G401 (cell line): ENCODE data around the gene RAMP1. TPM values are rescaled to one million over a fixed set of nuclear protein-coding genes. Genes with fewer than 3 reads are reported as not detected.
A peak's percentile ranks its signal among the peaks of the same experiment; 100 is the strongest.

Experiments
- DNase-seq: peaks from one replicate; pipeline ENCODE4 v3.0.0-alpha.2; 2015; ENCODE audit warnings: low spot score
- in situ Hi-C: cut with HindIII; loops from 2 replicates; pipeline ENCODE4 v1.10.0; 2016; ENCODE audit warnings: low sequenced_read_pairs, mixed read lengths
- total RNA-seq: library from RNA; depleted of rRNA; stranded (reverse); fragments of >200 nt; shearing (Covaris generic); gene quantifications from 2 replicates; pipeline ENCODE4 v1.2.3, GENCODE V29; 2014

The RAMP1 gene
- total RNA-seq, 1 experiment from 2014 or later: not detected

GRCh38 chr2:237888389-237888788, 29.0 kb downstream of the RAMP1 start:
- no peak for DNase-seq
- in situ Hi-C loops: no loop called here

DNA sequence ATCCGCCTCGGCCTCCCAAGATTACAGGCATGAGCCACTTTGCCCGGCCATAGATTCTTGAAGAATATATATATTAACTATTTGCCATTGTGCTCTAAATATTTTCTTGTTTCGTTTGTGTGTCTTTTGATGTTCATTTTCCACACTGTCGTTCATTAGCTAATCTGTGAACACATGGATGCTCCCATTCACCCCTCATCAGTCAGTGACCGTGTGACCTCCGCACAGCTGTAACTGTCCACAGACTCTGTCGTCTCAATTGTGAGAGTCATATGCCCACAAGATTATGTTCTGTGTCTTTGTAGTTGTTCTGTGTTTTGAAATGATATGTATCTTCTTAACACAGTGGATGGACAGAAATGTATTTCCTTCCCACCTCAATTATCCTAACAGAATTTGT, 29.6 kb downstream of the RAMP1 start:
- in situ Hi-C loops: no loop called here
- DNase-seq: no peak

GRCh38 chr2:237889811-237890210, 30.4 kb downstream of the RAMP1 start:
- in situ Hi-C loops: no loop called here
- DNase-seq: no peak

- DNase-seq: no peak
- in situ Hi-C loops: no loop called here
These were observed 33.1 kb downstream of the RAMP1 start for GRCh38 chr2:237892478-237892877.

DNA sequence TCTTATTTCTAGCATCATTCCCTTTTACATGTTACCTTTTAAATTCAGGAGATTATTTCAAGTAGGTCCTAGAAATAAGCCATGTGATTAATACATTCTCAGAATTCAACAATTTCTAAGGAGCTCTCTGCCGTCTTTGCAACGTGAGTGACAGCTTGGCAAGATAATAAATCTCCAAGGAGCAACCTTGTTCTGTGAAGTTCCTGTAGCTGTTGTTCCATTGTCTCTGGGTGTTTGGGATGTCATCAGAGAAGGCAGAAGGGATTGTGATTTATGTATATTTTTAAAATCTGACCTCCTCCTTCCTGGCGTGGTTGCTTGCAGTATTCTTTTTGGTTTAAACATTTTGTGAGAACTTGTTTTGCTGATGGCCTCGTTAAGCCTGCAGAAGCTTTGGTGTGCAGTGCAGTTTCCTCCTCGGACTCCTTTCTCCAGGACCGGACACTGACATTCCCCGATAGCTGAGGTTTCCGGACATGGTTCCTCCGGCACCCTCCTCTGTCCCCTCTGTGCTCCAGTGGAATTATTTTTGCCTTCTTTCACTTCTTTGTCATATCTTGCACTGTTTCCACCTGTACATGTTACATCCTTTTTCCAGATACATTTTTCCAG, 33.7 kb downstream of the RAMP1 start:
- no peak for DNase-seq
- in situ Hi-C loops: no loop called here

GRCh38 chr2:237894396-237894979, 35.1 kb downstream of the RAMP1 start:
- in situ Hi-C loops: no loop called here

DNA sequence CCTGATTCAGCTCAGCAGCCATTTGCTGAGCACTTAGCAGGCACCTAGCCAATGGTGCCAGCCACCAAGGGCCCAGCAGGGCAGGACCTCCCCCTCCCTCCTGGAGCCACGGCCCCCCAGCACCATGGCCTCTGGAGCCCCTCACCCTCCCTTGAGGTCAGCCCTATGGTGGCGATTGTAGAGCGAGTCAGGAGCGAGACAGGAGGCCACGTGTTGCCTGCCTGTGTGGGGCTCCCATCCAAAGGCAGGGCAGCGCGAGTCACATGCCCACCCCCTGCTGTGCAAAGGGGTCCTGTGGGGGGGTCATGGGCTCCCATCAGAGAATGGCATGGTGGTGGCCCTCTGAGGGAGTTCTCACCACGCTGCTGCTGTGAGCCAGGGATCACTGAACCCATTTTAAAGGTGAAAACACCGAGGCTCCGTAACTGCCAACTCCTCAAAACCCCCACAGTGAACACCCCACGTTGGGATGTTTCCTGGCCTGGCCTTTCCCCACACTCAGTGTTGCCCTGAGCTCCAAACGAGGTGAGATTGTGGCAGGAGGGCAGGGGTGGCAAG, 35.6 kb downstream of the RAMP1 start:
- in situ Hi-C loops: no loop called here
- DNase-seq: no peak

More at GRCh38 chr2:237894396-237894979, 35.1 kb downstream of the RAMP1 start:
- DNase-seq: no peak

- in situ Hi-C loops: no loop called here
- DNase-seq: peak; percentile 58
These were observed 36.4 kb downstream of the RAMP1 start for GRCh38 chr2:237895544-237896506.

GRCh38 chr2:237896507-237896892, 37.1 kb downstream of the RAMP1 start:
- no peak for DNase-seq
- in situ Hi-C loops: no loop called here

GRCh38 chr2:237896956-237897355, 37.5 kb downstream of the RAMP1 start:
- in situ Hi-C loops: no loop called here
- DNase-seq: no peak

- DNase-seq: no peak
- in situ Hi-C loops: no loop called here
These were observed 38.6 kb downstream of the RAMP1 start for GRCh38 chr2:237898057-237898414.

GRCh38 chr2:237900891-237901831, 41.7 kb downstream of the RAMP1 start:
- DNase-seq: no peak
- in situ Hi-C loops: no loop called here

GRCh38 chr2:237901932-237902850, 42.8 kb downstream of the RAMP1 start:
- in situ Hi-C loops: no loop called here
- DNase-seq: no peak

DNA sequence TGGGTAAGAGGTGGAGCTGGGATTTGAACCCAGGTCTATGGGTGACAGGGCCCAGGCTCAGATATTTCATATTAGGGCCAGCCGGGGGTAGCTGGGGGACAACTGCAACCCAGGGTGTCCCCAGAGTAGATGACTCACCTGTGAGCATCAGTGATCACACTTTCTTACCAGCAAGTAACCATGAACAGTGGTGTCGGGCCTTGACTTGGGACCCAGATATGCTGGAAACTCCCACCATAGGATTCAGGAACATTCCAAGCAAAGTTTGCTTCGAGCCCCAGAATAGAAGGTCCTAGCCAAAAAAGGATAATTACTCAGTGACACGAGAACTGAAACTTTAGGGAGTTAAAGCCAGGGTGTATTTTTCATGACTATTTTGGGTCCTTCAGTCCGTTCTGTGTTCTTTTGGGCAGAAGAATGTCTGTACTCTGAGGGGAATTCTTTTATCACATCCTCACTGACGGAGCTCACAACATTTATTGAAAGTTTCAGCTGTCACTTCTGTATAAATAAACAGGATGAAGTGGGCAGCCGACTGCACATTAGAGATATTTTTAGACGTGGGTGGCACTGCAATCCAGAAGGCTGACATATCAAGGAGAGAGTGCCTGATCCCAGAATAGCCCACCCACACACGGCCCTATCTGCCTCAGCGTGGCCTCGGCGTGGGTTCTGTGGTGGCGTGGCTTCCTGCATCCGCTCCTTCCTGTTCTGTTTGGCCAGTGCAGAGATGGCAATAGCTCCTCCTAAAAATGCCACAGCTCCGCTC, 45.6 kb downstream of the RAMP1 start:
- in situ Hi-C loops: no loop called here
- no peak for DNase-seq

DNA sequence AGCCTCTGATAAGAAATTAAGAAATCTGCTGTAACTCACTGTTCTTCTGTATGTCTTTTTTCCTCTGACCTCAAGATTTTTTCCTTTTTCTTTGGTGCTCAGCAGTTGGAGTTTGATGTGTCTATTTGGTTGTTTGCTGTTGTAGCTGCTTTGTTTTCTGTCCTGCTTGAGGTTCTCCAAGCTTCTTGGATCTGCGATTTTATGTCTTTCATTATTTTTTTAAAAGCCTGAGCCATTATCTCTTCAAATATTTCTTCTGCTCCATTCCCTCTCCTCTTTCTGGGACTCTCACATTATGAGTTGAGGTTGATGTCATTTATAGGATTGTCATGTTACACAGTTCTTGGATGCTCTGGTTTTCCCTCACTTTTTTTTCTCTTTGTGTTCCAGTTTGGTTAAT, 47.7 kb downstream of the RAMP1 start:
- no peak for DNase-seq
- in situ Hi-C loops: no loop called here

DNA sequence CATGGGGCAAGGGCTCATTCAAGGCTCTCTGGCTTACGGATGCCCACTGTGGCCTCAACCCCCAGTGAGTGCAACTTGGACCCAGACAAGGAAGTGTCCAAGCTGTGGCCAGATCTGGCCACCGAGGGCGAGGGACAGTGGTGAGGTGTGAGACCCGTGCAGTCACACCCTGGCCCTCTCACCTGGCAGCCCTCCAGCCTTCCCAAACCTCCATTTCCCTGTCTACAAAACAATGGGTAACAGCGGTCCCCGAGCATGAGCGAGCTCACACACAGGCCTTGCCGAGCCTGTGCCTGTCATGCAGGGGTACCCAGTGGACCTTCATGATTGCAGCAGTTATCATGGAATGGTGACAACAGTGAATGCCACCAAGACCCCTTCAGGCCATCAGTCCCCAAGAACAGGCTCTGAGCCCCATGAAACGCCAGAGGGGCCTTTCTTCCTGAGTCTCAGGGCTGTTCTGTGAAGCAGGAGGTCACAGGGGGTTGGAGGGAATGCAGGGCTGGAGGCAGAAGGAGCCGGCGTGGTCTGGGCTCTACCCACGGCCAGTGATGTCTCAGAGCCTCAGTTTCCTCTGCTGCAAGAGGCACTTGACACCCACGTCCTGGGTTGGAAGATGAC, 49.8 kb downstream of the RAMP1 start:
- in situ Hi-C loops: no loop called here
- DNase-seq: no peak
